ENCODE data around the gene ACOX3. TPM values are rescaled to one million over a fixed set of nuclear protein-coding genes. Genes with fewer than 3 reads are reported as not detected.
A peak's percentile ranks its signal among the peaks of the same experiment; 100 is the strongest.

Gene ACOX3
- polyA plus RNA-seq, 1 donor (not counting 4 experiments of a cell fraction or from before 2014, with no cell fraction given) = 6.7 TPM

DNA sequence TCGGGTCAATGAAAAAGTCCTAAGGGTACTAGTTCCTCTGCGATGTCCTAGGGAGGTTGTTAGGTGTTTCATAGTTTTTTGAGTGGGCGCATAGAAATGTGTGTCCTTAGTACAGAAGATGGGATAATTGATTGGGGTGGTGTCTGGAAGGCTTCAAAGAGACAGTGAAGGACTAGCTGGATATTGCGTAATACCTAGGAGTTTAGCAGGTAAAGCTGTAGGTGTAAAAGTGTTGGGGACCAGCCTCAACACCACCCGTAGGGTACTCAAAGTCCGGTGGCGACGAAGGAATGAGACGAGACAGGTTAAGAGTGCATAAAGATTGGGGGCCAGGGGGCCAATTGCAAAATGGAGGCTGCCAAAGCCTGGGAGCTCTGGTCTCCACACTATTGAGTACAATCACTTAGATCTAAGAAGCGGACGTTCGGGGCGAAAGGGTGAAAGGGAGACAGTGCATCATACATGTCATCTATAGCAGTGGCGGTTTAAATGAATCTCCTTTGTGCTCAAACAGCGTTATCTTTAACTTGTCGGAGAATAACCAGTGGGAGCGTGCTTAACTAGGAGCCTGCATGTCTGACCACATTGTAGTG, 1.1 kb upstream of the ACOX3 start:
- Histone ChIP-seq H3K27me3 (ENCODE audit: control insufficient read depth, extremely low read depth, insufficient read depth, low read length) (no peaks in the 10 kb centered on the region), H3K4me3 (ENCODE audit: control insufficient read depth in 2 of 3, extremely low read depth in 1 of 3, insufficient read depth in 2 of 3, low read depth in 1 of 3, low read length in 3 of 3) (peak overlapping the region; percentile 70 to 86 (median 82)), H4K20me1 (ENCODE audit: control insufficient read depth, extremely low read depth, insufficient read depth, low read length) (no peaks in the 10 kb centered on the region), H3K36me3 (ENCODE audit: control insufficient read depth in 2 of 2, extremely low read depth in 1 of 2, insufficient read depth in 2 of 2, low read length in 2 of 2) (peaks cover 3 to 7% of the 10 kb centered on the region in 2 experiments), H3K79me2 (ENCODE audit: control insufficient read depth, insufficient read depth, low read length) (peaks cover 79% of the 10 kb centered on the region), H3K9me3 (ENCODE audit: control insufficient read depth, low read depth, low read length) (no peaks in the 10 kb centered on the region), H3K9ac (ENCODE audit: control insufficient read depth, extremely low read depth, insufficient read depth, low read length) (peak overlapping the region; percentile 79), H3K9me1 (ENCODE audit: control insufficient read depth, extremely low read depth, insufficient read depth, low read length) (peaks cover 5% of the 10 kb centered on the region), H3K4me2 (ENCODE audit: control insufficient read depth, extremely low read depth, insufficient read depth, low read depth, low read length) (peak overlapping the region; percentile 98), H2AFZ (ENCODE audit: control insufficient read depth, low read length) (peak overlapping the region; percentile 1), H3K4me1 (ENCODE audit: control insufficient read depth, extremely low read depth, insufficient read depth, low read length) (peaks cover 34% of the 10 kb centered on the region), H3K27ac (ENCODE audit: control insufficient read depth, insufficient read depth, low read length) (peak overlapping the region; percentile 89)
- TF ChIP-seq EZH2 (IDR thresholded peaks at IDR 0.05; ENCODE audit: low read length) (no peak), CTCF (optimal IDR thresholded peaks at IDR 0.05 in 1 of 3, IDR thresholded peaks at IDR 0.05 in 1 of 3, conservative IDR thresholded peaks at IDR 0.05 in 1 of 3; ENCODE audit: extremely low read depth in 1 of 3, insufficient read depth in 2 of 3, low read length in 3 of 3) (no peak)
- FAIRE-seq (no peak), DNase-seq (ENCODE audit: low read depth, low spot score) (no peak)
- dilution Hi-C loops (cut with MboI; ENCODE audit: extremely low pct_ligation_motif_present, low sequenced_read_pairs) = no loop called here

DNA sequence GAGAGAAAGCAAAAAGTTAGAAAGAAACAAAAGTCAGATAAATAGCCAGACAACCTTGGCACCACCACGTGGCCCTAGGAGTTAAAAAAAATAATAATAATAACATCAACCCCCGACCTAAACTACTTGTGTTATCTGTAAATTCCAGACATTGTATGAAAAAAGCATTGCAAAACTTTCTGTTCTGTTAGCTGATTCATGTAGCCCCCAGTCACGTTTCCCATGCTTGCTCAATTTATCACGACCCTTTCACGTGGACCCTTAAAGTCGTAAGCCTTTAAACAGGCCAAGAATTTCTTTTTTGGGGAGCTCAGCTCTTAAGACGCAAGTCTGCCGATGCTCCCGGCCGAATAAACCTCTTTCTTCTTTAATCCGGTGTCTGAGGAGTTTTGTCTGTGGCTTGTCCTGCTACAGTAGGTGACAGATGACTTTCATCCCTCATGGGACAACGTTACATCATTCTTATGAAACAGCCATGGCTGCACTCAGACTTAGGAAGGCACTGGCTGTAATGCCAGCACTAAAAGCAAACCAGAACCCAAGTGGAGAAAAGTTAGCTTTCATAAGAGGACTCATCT, 520 bp downstream of the ACOX3 start:
- Histone ChIP-seq H3K4me1 (ENCODE audit: control insufficient read depth, extremely low read depth, insufficient read depth, low read length) (peaks cover 44% of the 10 kb centered on the region), H3K36me3 (ENCODE audit: control insufficient read depth in 2 of 2, extremely low read depth in 1 of 2, insufficient read depth in 2 of 2, low read length in 2 of 2) (no peaks in the 10 kb centered on the region), H3K9me1 (ENCODE audit: control insufficient read depth, extremely low read depth, insufficient read depth, low read length) (peaks cover 5% of the 10 kb centered on the region), H2AFZ (ENCODE audit: control insufficient read depth, low read length) (peak overlapping the region; percentile 57), H3K9ac (ENCODE audit: control insufficient read depth, extremely low read depth, insufficient read depth, low read length) (peak overlapping the region; percentile 79), H3K9me3 (ENCODE audit: control insufficient read depth, low read depth, low read length) (no peaks in the 10 kb centered on the region), H3K4me2 (ENCODE audit: control insufficient read depth, extremely low read depth, insufficient read depth, low read depth, low read length) (peak overlapping the region; percentile 90), H4K20me1 (ENCODE audit: control insufficient read depth, extremely low read depth, insufficient read depth, low read length) (no peaks in the 10 kb centered on the region), H3K27me3 (ENCODE audit: control insufficient read depth, extremely low read depth, insufficient read depth, low read length) (no peaks in the 10 kb centered on the region), H3K4me3 (ENCODE audit: control insufficient read depth in 2 of 3, extremely low read depth in 1 of 3, insufficient read depth in 2 of 3, low read depth in 1 of 3, low read length in 3 of 3) (peak overlapping the region; percentile 70 to 86 (median 82)), H3K27ac (ENCODE audit: control insufficient read depth, insufficient read depth, low read length) (peak overlapping the region; percentile 89), H3K79me2 (ENCODE audit: control insufficient read depth, insufficient read depth, low read length) (peaks cover 67% of the 10 kb centered on the region)
- DNase-seq (ENCODE audit: low read depth, low spot score) = peak; percentile 9
- TF ChIP-seq CTCF (optimal IDR thresholded peaks at IDR 0.05 in 1 of 3, IDR thresholded peaks at IDR 0.05 in 1 of 3, conservative IDR thresholded peaks at IDR 0.05 in 1 of 3; ENCODE audit: extremely low read depth in 1 of 3, insufficient read depth in 2 of 3, low read length in 3 of 3) = no peak
- TF ChIP-seq EZH2 (IDR thresholded peaks at IDR 0.05; ENCODE audit: low read length) = no peak
- FAIRE-seq = no peak
- dilution Hi-C loops (cut with MboI; ENCODE audit: extremely low pct_ligation_motif_present, low sequenced_read_pairs) = no loop called here

All from keratinocyte (primary cell).